ENCODE measurements around the gene SFTA2. TPM values are rescaled to one million over a fixed set of nuclear protein-coding genes. Genes with fewer than 3 reads are reported as not detected.
A peak's percentile ranks its signal among the peaks of the same experiment; 100 is the strongest.

Gene SFTA2
- total and polyA plus RNA-seq, 9 of the 15 experiments (the other 6 are each of a cell fraction or from before 2014, with no cell fraction given): not detected

DNA sequence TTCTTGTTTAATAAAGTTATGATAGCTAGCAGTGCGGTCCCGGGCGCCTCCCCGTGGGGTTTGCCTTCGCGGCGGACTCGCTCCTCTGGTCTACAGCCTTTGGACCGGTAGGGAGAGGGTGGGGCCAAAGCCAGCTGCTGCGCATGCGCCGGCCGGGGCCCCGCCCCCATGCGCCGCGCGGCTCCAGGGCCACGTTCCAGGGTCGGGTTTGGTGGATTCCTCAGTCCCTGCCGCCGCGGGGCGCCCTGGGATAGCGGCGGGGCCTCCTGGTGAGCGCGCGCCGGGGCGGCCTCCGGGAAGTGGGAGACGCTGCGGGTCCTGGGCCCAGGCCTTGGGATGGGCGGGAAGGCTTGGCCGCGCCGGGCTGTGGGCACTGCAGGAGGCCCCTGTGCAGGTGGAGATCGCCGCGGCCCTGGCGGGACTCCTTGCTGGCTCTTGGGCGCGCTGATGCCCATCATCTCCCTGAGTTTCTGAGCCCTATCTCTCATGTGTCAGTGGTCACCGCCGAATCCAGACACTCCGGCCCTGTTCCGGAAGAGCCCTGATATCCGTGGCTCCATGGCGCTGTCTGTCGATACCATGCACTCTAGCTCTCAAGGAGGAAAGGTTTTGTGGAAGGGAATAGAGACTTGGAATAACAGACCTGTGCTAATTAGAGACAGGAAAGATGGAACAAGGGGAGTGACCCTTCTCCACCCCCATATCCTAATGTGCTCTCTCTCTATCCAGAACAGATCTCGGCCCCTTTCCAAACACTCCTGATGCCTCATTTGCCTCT, 17.7 kb downstream of the SFTA2 start, which contains the start of gene VARS2 (continued):
- TF ChIP-seq, protein P1, sequence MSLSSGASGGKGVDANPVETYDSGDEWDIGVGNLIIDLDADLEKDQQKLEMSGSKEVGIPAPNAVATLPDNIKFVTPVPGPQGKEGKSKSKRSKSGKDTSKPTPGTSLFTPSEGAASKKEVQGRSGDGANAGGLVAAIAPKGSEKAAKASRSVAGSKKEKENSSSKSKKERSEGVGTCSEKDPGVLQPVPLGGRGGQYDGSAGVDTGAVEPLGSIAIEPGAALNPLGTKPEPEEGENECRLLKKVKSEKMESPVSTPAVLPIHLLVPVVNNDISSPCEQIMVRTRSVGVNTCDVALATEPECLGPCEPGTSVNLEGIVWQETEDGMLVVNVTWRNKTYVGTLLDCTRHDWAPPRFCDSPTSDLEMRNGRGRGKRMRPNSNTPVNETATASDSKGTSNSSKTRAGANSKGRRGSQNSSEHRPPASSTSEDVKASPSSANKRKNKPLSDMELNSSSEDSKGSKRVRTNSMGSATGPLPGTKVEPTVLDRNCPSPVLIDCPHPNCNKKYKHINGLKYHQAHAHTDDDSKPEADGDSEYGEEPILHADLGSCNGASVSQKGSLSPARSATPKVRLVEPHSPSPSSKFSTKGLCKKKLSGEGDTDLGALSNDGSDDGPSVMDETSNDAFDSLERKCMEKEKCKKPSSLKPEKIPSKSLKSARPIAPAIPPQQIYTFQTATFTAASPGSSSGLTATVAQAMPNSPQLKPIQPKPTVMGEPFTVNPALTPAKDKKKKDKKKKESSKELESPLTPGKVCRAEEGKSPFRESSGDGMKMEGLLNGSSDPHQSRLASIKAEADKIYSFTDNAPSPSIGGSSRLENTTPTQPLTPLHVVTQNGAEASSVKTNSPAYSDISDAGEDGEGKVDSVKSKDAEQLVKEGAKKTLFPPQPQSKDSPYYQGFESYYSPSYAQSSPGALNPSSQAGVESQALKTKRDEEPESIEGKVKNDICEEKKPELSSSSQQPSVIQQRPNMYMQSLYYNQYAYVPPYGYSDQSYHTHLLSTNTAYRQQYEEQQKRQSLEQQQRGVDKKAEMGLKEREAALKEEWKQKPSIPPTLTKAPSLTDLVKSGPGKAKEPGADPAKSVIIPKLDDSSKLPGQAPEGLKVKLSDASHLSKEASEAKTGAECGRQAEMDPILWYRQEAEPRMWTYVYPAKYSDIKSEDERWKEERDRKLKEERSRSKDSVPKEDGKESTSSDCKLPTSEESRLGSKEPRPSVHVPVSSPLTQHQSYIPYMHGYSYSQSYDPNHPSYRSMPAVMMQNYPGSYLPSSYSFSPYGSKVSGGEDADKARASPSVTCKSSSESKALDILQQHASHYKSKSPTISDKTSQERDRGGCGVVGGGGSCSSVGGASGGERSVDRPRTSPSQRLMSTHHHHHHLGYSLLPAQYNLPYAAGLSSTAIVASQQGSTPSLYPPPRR (CRISPR knock-in tag; IDR thresholded peaks at IDR 0.05; ENCODE audit: borderline replicate concordance): no peak
- TF ChIP-seq, protein P2, sequence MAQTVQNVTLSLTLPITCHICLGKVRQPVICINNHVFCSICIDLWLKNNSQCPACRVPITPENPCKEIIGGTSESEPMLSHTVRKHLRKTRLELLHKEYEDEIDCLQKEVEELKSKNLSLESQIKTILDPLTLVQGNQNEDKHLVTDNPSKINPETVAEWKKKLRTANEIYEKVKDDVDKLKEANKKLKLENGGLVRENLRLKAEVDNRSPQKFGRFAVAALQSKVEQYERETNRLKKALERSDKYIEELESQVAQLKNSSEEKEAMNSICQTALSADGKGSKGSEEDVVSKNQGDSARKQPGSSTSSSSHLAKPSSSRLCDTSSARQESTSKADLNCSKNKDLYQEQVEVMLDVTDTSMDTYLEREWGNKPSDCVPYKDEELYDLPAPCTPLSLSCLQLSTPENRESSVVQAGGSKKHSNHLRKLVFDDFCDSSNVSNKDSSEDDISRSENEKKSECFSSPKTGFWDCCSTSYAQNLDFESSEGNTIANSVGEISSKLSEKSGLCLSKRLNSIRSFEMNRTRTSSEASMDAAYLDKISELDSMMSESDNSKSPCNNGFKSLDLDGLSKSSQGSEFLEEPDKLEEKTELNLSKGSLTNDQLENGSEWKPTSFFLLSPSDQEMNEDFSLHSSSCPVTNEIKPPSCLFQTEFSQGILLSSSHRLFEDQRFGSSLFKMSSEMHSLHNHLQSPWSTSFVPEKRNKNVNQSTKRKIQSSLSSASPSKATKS (CRISPR knock-in tag; IDR thresholded peaks at IDR 0.05): no peak
- TF ChIP-seq MECOM (CRISPR knock-in tag; IDR thresholded peaks at IDR 0.05) (0 out of 2 replicates have a peak, but pooled peaks have one; percentile 14), ZSCAN29 (IDR thresholded peaks at IDR 0.05) (0 out of 2 replicates have a peak, but pooled peaks have one; percentile 4), NONO (IDR thresholded peaks at IDR 0.05; ENCODE audit: low read depth in 2 of 2, low read length in 1 of 2) (peak in 1 of 2 experiments; percentile 59; a peak in 2 of 4 replicates), NBN (IDR thresholded peaks at IDR 0.05; ENCODE audit: low read depth) (peak; percentile 46; the same call in 1 of the 2 replicates), TSHZ1 (CRISPR knock-in tag; IDR thresholded peaks at IDR 0.05) (no peak; the same call in 1 of the 2 replicates)
- TF ChIP-seq, protein P3, sequence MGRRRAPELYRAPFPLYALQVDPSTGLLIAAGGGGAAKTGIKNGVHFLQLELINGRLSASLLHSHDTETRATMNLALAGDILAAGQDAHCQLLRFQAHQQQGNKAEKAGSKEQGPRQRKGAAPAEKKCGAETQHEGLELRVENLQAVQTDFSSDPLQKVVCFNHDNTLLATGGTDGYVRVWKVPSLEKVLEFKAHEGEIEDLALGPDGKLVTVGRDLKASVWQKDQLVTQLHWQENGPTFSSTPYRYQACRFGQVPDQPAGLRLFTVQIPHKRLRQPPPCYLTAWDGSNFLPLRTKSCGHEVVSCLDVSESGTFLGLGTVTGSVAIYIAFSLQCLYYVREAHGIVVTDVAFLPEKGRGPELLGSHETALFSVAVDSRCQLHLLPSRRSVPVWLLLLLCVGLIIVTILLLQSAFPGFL (CRISPR knock-in tag; IDR thresholded peaks at IDR 0.05): peak; percentile 34; the same call in 1 of the 2 replicates
- TF ChIP-seq, protein P4, sequence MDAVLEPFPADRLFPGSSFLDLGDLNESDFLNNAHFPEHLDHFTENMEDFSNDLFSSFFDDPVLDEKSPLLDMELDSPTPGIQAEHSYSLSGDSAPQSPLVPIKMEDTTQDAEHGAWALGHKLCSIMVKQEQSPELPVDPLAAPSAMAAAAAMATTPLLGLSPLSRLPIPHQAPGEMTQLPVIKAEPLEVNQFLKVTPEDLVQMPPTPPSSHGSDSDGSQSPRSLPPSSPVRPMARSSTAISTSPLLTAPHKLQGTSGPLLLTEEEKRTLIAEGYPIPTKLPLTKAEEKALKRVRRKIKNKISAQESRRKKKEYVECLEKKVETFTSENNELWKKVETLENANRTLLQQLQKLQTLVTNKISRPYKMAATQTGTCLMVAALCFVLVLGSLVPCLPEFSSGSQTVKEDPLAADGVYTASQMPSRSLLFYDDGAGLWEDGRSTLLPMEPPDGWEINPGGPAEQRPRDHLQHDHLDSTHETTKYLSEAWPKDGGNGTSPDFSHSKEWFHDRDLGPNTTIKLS (IDR thresholded peaks at IDR 0.05; ENCODE audit: borderline replicate concordance, low read depth): peak; percentile 90

Data from K562 (cell line).